MM.1S (cell line): ENCODE results near the gene PPP1R3C.

Source experiments
- DNase-seq: peaks from one replicate; pipeline ENCODE4 v3.0.0-alpha.2; 2015
- H2AFZ ChIP-seq: fragments of 300-600 bp; sonication (generic); 2 replicates; pipeline ENCODE4 v1.6.0; 2016; ENCODE audit warnings: antibody characterized with exemption, low read length
- H3F3A ChIP-seq: fragments of 300-600 bp; sonication (generic); 2 replicates; pipeline ENCODE4 v1.6.1; 2016; ENCODE audit warnings: mild to moderate bottlenecking, antibody characterized with exemption, low read length, moderate library complexity, mixed read lengths; ENCODE audit not compliant: insufficient read depth
- H3K27ac ChIP-seq: fragments of 300-600 bp; sonication (generic); 2 replicates; pipeline ENCODE4 v1.5.1; 2016; ENCODE audit warnings: mild to moderate bottlenecking, low read length
- H3K27me3 ChIP-seq: fragments of 300-600 bp; sonication (generic); replicated peaks from 2 replicates; pipeline ENCODE4 v1.6.0; 2016; ENCODE audit warnings: low read length; ENCODE audit not compliant: insufficient read depth
- H3K36me3 ChIP-seq: fragments of 300-600 bp; sonication (generic); replicated peaks from 2 replicates; pipeline ENCODE4 v1.6.1; 2016; ENCODE audit warnings: mild to moderate bottlenecking, low read length, mixed read lengths; ENCODE audit not compliant: insufficient read depth
- H3K4me1 ChIP-seq: fragments of 300-600 bp; sonication (generic); 2 replicates; pipeline ENCODE4 v1.6.1; 2016; ENCODE audit warnings: low read length, mixed read lengths
- H3K4me2 ChIP-seq: fragments of 300-600 bp; sonication (generic); 2 replicates; pipeline ENCODE4 v1.6.0; 2016; ENCODE audit warnings: low read depth, low read length
- H3K4me3 ChIP-seq: fragments of 300-600 bp; sonication (generic); 2 replicates; pipeline ENCODE4 v1.5.1; 2016; ENCODE audit warnings: low read length, mixed read lengths
- H3K79me2 ChIP-seq: fragments of 300-600 bp; sonication (generic); 2 replicates; pipeline ENCODE4 v1.6.1; 2016; ENCODE audit warnings: mixed run types, low read length, mixed read lengths
- H3K9ac ChIP-seq: fragments of 300-600 bp; sonication (generic); 2 replicates; pipeline ENCODE4 v1.6.1; 2016; ENCODE audit warnings: low read length, mixed read lengths
- H3K9me2 ChIP-seq: fragments of 300-600 bp; sonication (generic); replicated peaks from 2 replicates; pipeline ENCODE4 v1.6.1; 2016; ENCODE audit warnings: mild to moderate bottlenecking, low read length, mixed read lengths; ENCODE audit not compliant: insufficient read depth
- H3K9me3 ChIP-seq: fragments of 300-600 bp; sonication (generic); replicated peaks from 2 replicates; pipeline ENCODE4 v1.6.1; 2016; ENCODE audit warnings: mild to moderate bottlenecking, low read length, mixed read lengths; ENCODE audit not compliant: insufficient read depth
- H4K20me1 ChIP-seq: fragments of 300-600 bp; sonication (generic); 2 replicates; pipeline ENCODE4 v1.6.1; 2016; ENCODE audit warnings: mild to moderate bottlenecking, low read length, moderate library complexity, mixed read lengths; ENCODE audit not compliant: insufficient read depth
- EZH2 ChIP-seq: fragments of 300-600 bp; sonication (generic); optimal IDR thresholded peaks from 2 replicates; pipeline ENCODE3; 2017; ENCODE audit warnings: low read depth, mild to moderate bottlenecking, antibody characterized with exemption, low read length, mixed read lengths
- EZH2phosphoT487 ChIP-seq: fragments of 300-600 bp; sonication (generic); IDR thresholded peaks from 2 replicates; pipeline ENCODE4 v1.6.1; 2018; ENCODE audit warnings: antibody characterized with exemption, low read length
- TF ChIP-seq, protein P1 (sequence below): fragments of 300-600 bp; sonication (generic); IDR thresholded peaks from 2 replicates; pipeline ENCODE4 v1.5.1; 2016; ENCODE audit warnings: antibody characterized with exemption, low read length, mixed read lengths

PPP1R3C gene

DNA sequence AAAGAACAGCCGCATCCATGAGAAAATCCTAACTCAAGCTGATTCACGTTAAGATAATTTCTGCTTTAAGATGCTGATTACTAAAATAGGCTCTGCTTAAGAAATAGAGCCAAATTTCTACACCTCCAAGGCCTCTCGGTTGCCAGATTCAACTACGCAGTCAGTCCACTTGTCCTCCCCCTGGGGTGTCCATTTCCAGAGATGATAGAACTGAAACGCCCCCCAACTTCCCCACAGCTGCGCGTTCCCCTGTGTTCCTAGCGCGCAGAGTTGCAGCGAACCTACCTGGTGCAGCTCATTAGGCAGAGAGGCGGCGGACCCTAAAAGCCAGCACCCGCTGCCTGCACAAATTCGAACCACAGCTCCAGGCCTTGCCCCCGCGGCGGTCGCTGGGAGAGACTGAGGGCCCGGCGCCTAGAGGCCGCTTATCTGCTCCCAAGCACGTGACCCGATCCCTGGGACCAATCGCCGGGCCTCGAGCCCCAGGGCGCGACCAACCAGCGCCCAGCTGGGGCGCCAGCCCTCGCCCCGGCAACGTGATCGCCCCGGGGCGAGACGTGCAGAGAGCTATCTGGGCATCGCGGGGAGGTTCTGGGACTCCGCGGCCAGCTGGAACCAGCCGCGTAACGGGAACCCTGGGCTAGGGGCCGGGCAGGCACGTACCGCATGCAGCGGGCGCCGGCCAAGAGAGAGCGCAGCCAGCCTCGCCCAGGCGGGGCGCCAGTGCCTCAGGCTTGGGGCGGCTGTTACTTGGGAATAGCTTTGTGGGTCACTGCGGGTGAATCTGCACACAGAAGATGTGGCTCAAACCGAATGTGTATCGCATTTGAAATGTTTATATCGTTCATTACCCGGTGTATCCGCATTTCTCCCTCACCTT lies at the start of gene PPP1R3C:
PPP1R3C (minus strand) TSS at position 401 of the 880 bp plus-strand sequence; CDS start at position 299, 102 bp downstream.
- Histone ChIP-seq H3K9me3 (no peaks in the 10 kb centered on the region), H3K4me3 (peak within 1 kb of the TSS; percentile 24), H3F3A (no peaks in the 10 kb centered on the region), H3K27ac (no peak within 1 kb of the TSS), H2AFZ (peak within 1 kb of the TSS; percentile 40), H3K36me3 (no peaks in the 10 kb centered on the region), H3K4me2 (peak within 1 kb of the TSS; percentile 50), H3K9ac (no peak within 1 kb of the TSS), H4K20me1 (no peaks in the 10 kb centered on the region), H3K27me3 (no peaks in the 10 kb centered on the region), H3K4me1 (no peaks in the 10 kb centered on the region), H3K79me2 (no peaks in the 10 kb centered on the region), H3K9me2 (no peaks in the 10 kb centered on the region)
- DNase-seq, result peak; percentile 16
- TF ChIP-seq, protein P1, sequence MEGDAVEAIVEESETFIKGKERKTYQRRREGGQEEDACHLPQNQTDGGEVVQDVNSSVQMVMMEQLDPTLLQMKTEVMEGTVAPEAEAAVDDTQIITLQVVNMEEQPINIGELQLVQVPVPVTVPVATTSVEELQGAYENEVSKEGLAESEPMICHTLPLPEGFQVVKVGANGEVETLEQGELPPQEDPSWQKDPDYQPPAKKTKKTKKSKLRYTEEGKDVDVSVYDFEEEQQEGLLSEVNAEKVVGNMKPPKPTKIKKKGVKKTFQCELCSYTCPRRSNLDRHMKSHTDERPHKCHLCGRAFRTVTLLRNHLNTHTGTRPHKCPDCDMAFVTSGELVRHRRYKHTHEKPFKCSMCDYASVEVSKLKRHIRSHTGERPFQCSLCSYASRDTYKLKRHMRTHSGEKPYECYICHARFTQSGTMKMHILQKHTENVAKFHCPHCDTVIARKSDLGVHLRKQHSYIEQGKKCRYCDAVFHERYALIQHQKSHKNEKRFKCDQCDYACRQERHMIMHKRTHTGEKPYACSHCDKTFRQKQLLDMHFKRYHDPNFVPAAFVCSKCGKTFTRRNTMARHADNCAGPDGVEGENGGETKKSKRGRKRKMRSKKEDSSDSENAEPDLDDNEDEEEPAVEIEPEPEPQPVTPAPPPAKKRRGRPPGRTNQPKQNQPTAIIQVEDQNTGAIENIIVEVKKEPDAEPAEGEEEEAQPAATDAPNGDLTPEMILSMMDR, result no peak
- TF ChIP-seq EZH2, result no peak
- no peak for TF ChIP-seq EZH2phosphoT487

DNA sequence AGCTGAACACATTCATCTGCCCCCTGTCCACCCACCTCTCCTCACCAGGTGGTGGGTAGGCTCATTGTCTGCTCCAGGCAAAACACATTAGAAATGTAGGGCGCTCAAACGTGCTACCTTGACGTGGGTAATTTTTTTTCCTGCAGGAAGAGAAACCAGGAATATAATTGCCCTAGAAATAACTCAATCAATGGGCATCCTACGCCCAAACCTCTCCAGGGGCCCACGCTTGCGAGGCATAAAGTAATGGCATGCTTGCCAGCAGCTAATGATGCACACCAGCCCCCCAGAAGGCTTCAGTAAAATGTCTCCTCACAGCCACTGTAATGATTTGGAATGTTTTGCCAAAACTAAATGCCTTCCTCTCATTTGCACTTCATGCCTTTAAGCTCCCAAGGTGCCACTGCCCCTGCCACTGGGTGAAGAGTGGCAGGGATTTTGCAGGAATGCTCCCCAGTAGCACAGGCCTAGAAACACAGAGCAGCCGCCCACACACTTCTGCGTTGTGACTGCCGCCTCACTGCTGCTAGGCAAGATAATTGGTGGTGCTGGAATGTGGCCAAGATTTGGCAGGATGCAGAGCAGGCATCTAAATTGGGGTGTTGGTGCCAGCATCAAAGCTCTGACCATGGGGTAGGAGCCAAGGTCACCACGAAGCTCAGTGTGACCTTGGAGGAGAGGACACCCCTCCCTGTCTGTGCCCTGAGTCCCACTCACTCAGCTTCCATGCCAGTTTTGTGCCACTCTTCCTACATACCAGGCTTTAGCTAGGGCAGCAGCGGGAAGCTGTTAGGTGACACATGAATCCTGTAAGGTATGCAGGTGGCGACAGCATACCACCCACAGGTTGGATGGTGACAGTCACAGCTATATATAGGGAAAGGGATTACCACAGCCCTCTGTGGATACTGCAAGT lies 48.7 kb upstream of the PPP1R3C start:
- DNase-seq, result no peak
- Histone ChIP-seq H3K4me3 (no peak overlapping the region), H3K9me2 (no peaks in the 10 kb centered on the region)

DNA sequence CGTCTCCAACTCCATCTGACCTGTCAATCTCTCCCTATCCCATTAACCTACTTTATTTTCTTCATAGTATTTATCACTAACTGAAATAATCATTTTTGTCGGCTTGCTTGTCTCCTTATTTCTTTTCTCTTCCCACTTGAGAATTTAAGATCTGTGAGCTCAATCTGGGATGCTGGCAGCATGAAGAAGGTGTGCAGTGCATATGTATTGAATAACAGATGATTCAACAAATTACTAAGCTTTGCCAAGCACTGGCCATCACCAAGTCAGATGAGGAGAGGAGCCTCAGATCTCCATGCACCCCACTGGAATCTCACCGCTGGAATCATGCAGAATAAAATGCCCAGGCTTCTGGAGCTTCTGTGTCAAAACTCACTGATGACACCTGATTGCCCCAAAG lies 47.6 kb upstream of the PPP1R3C start:
- Histone ChIP-seq H3K36me3 (no peaks in the 10 kb centered on the region), H3K4me2 (no peak overlapping the region), H3K9me3 (no peaks in the 10 kb centered on the region), H3K27me3 (no peaks in the 10 kb centered on the region), H3K79me2 (no peaks in the 10 kb centered on the region), H3F3A (no peaks in the 10 kb centered on the region), H3K27ac (no peak overlapping the region), H3K9me2 (no peaks in the 10 kb centered on the region), H2AFZ (no peak overlapping the region), H3K9ac (no peak overlapping the region), H3K4me3 (no peak overlapping the region), H3K4me1 (no peaks in the 10 kb centered on the region), H4K20me1 (no peaks in the 10 kb centered on the region)
- TF ChIP-seq, protein P1, result no peak
- TF ChIP-seq EZH2 (no peak), EZH2phosphoT487 (no peak)
- no peak for DNase-seq

More for the DNA sequence above, 48.7 kb upstream of the PPP1R3C start:
- no peaks in the 10 kb centered on the region for H3K9me3 ChIP-seq
- no peaks in the 10 kb centered on the region for H3K27me3 ChIP-seq
- H4K20me1 ChIP-seq, result no peaks in the 10 kb centered on the region
- H3K36me3 ChIP-seq, result no peaks in the 10 kb centered on the region
- H2AFZ ChIP-seq, result no peak overlapping the region
- no peaks in the 10 kb centered on the region for H3F3A ChIP-seq
- H3K79me2 ChIP-seq, result no peaks in the 10 kb centered on the region
- H3K27ac ChIP-seq, result no peak overlapping the region
- H3K4me2 ChIP-seq, result no peak overlapping the region
- no peak for TF ChIP-seq EZH2
- no peak for TF ChIP-seq EZH2phosphoT487
- TF ChIP-seq, protein P1, result no peak
- H3K9ac ChIP-seq, result no peak overlapping the region
- no peaks in the 10 kb centered on the region for H3K4me1 ChIP-seq
